ENCODE data around the gene ATF6. TPM values are rescaled to one million over a fixed set of nuclear protein-coding genes. Genes with fewer than 3 reads are reported as not detected.
A peak's percentile ranks its signal among the peaks of the same experiment; 100 is the strongest.

Gene ATF6
- total and polyA plus RNA-seq, 4 experiments from 2014 or later = 14.3 to 22.7 (median 22.3) TPM

DNA sequence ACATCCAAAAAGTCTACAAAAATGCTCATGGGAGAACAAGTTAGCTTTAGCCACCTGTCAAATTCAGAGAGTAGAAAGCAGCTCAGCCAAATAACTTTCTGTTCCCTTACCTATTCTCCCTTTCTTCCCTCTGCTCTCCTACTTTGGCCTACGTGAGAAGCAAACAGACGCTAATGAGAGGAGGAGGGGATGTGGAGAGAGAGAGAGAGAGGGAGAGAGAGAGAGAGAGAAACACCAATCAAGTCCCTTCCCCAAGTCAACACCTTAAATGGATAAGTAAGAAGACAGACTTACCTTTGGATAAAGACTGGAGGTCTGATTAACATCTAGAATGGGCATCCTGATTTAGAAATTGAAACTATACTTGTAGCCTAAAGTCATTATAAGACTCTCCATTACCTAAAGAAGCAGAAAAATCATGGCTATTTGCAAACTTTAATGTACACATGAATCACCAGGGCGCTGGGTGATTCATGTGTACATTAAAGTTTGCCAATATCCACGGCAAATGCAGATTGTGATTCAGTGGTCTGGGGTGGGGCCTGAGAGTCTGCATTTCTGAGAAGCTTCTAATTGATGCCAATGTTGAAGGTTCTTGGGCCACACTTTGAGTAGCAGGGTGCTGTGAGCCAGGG, 29.7 kb upstream of the ATF6 start:
- Mint-ChIP-seq H3K4me1 (peaks cover 3 to 31% (median 21%) of the 10 kb centered on the region in 4 donors), H3K4me3 (peak overlapping the region in 1 of 8 donors; percentile 59), H3K27ac (peak overlapping the region in 3 of 7 donors; percentile 14 to 59 (median 18)), H3K9me3 (no peaks in the 10 kb centered on the region), H3K36me3 (no peaks in the 10 kb centered on the region), H3K27me3 (peaks cover 0 to 1% of the 10 kb centered on the region in 2 donors)
- no peaks in the 10 kb centered on the region for H3K9me3 ChIP-seq (ENCODE audit: control insufficient read depth in 1 of 2, low read length in 2 of 2)
- peaks cover 22% of the 10 kb centered on the region for H3K4me1 ChIP-seq (ENCODE audit: insufficient read depth, low read length)
- CTCF ChIA-PET (ENCODE audit: partially characterized antibody) = interaction anchor here (1.0 to 8.0 kb wide), 4 partner anchors 8 to 249 kb away, joined by 3 to 103 read pairs (median 34); no protein-coding TSS in a partner anchor
- no peak overlapping the region for H3K27ac ChIP-seq (ENCODE audit: low read depth, low read length)
- H3K4me3 ChIP-seq (ENCODE audit: low read length in 2 of 2) = no peak overlapping the region
- DNase-seq = no peak
- intact Hi-C loops (cut with micrococcal nuclease) = no loop called here
- H3K36me3 ChIP-seq (ENCODE audit: insufficient read depth, low read length) = no peaks in the 10 kb centered on the region
- H3K27me3 ChIP-seq (ENCODE audit: insufficient read depth, low read length) = no peaks in the 10 kb centered on the region
- POLR2A ChIA-PET (ENCODE audit: partially characterized antibody) = interaction anchor here (0.9 to 8.1 kb wide), 2 partner anchors 9 to 13 kb away, joined by 3 to 104 read pairs; partner anchors contain the start of gene DUSP12

DNA sequence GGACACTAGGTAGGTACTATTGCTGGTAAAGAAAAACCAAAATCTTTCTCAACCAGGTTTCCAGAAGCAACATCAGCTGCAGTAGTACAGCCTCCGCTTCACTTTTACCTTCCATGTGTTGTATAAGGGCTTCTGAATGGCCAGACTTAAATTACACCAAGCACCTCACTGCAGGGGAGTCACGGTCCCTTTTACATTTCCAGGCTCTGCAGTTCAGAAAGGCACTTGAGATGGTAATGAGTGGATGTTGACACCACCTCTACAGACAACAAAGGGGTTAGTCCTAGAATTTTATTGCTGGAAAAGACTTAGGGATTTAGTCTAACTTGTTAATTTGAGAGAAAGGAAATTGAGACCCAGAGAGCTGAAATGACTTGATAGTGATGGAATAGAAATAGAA, 28.5 kb upstream of the ATF6 start:
- POLR2A ChIA-PET (ENCODE audit: partially characterized antibody) = interaction anchor here (2.4 to 8.1 kb wide), 2 partner anchors 10 to 12 kb away, joined by 19 to 104 read pairs; partner anchors contain the start of gene DUSP12
- peaks cover 22% of the 10 kb centered on the region for H3K4me1 ChIP-seq (ENCODE audit: insufficient read depth, low read length)
- H3K27ac Mint-ChIP-seq = no peak overlapping the region

DNA sequence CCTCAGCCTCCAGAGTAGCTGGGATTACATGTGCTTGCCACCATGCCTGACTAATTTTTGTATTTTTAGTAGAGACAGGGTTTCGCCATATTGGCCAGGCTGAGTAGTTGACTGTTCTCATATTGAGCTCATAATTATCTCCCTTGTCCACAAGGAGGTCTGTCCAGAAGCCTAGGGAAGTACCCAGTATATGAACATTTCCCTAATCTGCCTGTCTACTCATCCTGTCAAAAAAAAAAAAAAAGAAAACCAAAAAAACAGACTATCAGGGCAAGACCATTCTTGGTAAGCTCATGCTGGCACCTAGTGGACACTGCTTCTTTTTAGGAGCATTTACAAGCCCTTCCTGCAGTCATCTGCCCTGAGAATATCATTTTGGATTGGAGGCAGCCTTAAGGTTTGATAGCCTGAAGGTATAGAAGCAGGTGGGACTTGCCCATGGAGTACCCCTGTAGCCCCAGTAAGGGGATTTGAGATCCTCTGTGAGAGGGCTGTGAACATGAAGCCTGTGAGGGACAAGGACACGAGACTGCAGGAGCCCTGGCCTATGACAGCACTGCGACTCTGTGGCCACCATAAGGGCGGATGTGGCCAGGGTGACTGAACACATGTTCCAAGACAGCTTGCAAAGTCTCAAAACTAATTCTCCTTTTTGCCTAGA, 27.4 kb upstream of the ATF6 start:
- ChIA-PET CTCF (ENCODE audit: partially characterized antibody) (interaction anchor here (0.6 to 8.0 kb wide), 23 partner anchors 9 to 516 kb away, joined by 3 to 103 read pairs (median 4); partner anchors contain the start of genes DUSP12 and FCRLB), POLR2A (ENCODE audit: partially characterized antibody) (interaction anchor here (0.7 to 8.1 kb wide), 5 partner anchors 8 to 208 kb away, joined by 3 to 104 read pairs (median 4); partner anchors contain the start of gene DUSP12)
- Histone ChIP-seq H3K36me3 (ENCODE audit: insufficient read depth, low read length) (no peaks in the 10 kb centered on the region), H3K4me1 (ENCODE audit: insufficient read depth, low read length) (peaks cover 22% of the 10 kb centered on the region), H3K4me3 (ENCODE audit: low read length in 2 of 2) (no peak overlapping the region), H3K27ac (ENCODE audit: low read depth, low read length) (no peak overlapping the region), H3K27me3 (ENCODE audit: insufficient read depth, low read length) (no peaks in the 10 kb centered on the region), H3K9me3 (ENCODE audit: control insufficient read depth in 1 of 2, low read length in 2 of 2) (no peaks in the 10 kb centered on the region)
- no peaks in the 10 kb centered on the region for H3K27me3 Mint-ChIP-seq
- peak; percentile 49 to 66 (median 55) for DNase-seq
- no peaks in the 10 kb centered on the region for H3K9me3 Mint-ChIP-seq
- peaks cover 3 to 30% (median 22%) of the 10 kb centered on the region in 4 donors for H3K4me1 Mint-ChIP-seq
- intact Hi-C loops (cut with micrococcal nuclease) = no loop called here
- H3K36me3 Mint-ChIP-seq = no peaks in the 10 kb centered on the region
- peak overlapping the region; percentile 25 to 65 (median 37) for H3K27ac Mint-ChIP-seq
- peak overlapping the region in 4 of 8 donors; percentile 11 to 61 (median 36) for H3K4me3 Mint-ChIP-seq

More for the DNA sequence above, 28.5 kb upstream of the ATF6 start:
- no peaks in the 10 kb centered on the region for H3K27me3 ChIP-seq (ENCODE audit: insufficient read depth, low read length)
- Mint-ChIP-seq H3K27me3 (peaks cover 0 to under 1% of the 10 kb centered on the region in 2 donors), H3K36me3 (no peaks in the 10 kb centered on the region), H3K4me1 (peaks cover 3 to 30% (median 22%) of the 10 kb centered on the region in 4 donors), H3K4me3 (no peak overlapping the region), H3K9me3 (no peaks in the 10 kb centered on the region)
- no peak overlapping the region for H3K27ac ChIP-seq (ENCODE audit: low read depth, low read length)
- intact Hi-C loops (cut with micrococcal nuclease) = no loop called here
- no peak overlapping the region for H3K4me3 ChIP-seq (ENCODE audit: low read length in 2 of 2)
- no peak for DNase-seq
- H3K36me3 ChIP-seq (ENCODE audit: insufficient read depth, low read length) = no peaks in the 10 kb centered on the region
- CTCF ChIA-PET (ENCODE audit: partially characterized antibody) = interaction anchor here (0.7 to 8.0 kb wide), 16 partner anchors 10 to 515 kb away, joined by 3 to 103 read pairs (median 4); partner anchors contain the start of genes DUSP12 and FCRLB
- no peaks in the 10 kb centered on the region for H3K9me3 ChIP-seq (ENCODE audit: control insufficient read depth in 1 of 2, low read length in 2 of 2)

DNA sequence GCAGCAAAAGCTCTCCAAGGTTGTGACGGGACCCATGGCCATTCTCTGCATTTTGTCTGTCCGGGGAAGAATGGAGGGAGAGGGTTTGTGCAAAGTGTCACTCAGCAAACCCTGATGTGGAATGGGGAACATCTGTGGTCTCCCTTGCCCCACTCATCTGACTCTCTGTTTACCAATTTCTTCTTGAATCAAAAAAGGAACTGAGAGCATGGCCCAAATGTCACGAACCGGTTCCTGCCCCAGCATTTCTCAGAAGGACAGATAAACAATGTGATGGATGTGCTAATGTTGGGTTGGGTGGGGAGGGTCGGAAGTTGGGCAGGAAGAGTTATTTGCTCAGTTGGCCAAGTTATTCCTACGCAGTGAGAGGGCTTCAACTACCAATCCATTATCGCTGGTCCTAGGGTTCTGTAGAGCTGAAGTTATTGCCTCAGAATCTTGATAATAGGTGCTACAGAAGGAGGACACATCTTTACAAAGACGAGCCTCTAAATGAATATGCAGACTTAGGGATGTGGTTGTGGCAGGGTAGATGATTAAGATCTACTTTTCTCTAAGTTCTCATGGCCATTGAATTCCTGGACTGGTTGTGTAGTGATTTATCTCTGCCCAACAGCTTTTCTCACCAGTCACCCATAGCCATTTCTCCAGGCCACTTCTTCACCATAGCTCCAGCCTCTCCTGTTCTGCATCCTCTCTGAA, 26.1 kb upstream of the ATF6 start:
- H3K36me3 Mint-ChIP-seq = no peaks in the 10 kb centered on the region
- Histone ChIP-seq H3K27ac (ENCODE audit: low read depth, low read length) (no peak overlapping the region), H3K4me3 (ENCODE audit: low read length in 2 of 2) (no peak overlapping the region), H3K27me3 (ENCODE audit: insufficient read depth, low read length) (no peaks in the 10 kb centered on the region), H3K9me3 (ENCODE audit: control insufficient read depth in 1 of 2, low read length in 2 of 2) (no peaks in the 10 kb centered on the region), H3K4me1 (ENCODE audit: insufficient read depth, low read length) (peaks cover 22% of the 10 kb centered on the region), H3K36me3 (ENCODE audit: insufficient read depth, low read length) (no peaks in the 10 kb centered on the region)
- no peak for DNase-seq
- H3K27ac Mint-ChIP-seq = peak overlapping the region in 4 of 7 donors; percentile 1 to 39 (median 20)
- CTCF ChIA-PET (ENCODE audit: partially characterized antibody) = interaction anchor here (0.7 to 8.0 kb wide), 12 partner anchors 10 to 510 kb away, joined by 3 to 103 read pairs (median 12); partner anchors contain the start of gene DUSP12
- H3K4me1 Mint-ChIP-seq = peaks cover 6 to 34% (median 22%) of the 10 kb centered on the region in 4 donors
- no peaks in the 10 kb centered on the region for H3K9me3 Mint-ChIP-seq
- no peak overlapping the region for H3K4me3 Mint-ChIP-seq
- intact Hi-C loops (cut with micrococcal nuclease) = loop anchor here (10.0 kb wide), 1 partner anchor 515 kb away; the partner anchor contains the start of genes APOA2 and TOMM40L
- peaks cover 0 to 3% of the 10 kb centered on the region in 2 donors for H3K27me3 Mint-ChIP-seq
- POLR2A ChIA-PET (ENCODE audit: partially characterized antibody) = interaction anchor here (1.2 to 8.1 kb wide), 3 partner anchors 10 to 13 kb away, joined by 5 to 104 read pairs (median 19); partner anchors contain the start of gene DUSP12

DNA sequence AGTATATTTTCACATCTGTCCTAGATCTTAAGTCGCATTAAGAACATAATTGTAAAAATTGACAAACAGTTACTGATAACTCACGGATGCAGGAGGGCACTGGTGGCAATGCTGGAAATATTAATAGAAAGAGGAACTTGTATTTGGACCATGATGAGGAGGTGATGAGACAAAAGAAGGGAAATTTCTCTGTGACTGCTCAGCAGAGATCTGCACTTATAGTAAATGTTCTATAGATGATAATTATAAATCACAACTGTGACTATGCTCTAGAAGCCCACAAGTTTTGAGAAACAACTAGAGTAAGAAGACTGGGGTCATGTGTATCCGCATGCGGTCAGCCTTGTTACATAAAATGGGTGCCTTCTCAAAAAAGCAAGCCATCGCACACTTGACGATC, 25.2 kb upstream of the ATF6 start:
- H3K4me3 ChIP-seq (ENCODE audit: low read length in 2 of 2) = no peak overlapping the region
- no peak overlapping the region for H3K27ac ChIP-seq (ENCODE audit: low read depth, low read length)
- CTCF ChIA-PET (ENCODE audit: partially characterized antibody) = interaction anchor here (0.7 to 8.0 kb wide), 12 partner anchors 9 to 296 kb away, joined by 3 to 103 read pairs (median 8); partner anchors contain the start of gene DUSP12
- peak overlapping the region in 1 of 7 donors; percentile 43 for H3K27ac Mint-ChIP-seq
- no peaks in the 10 kb centered on the region for H3K36me3 Mint-ChIP-seq
- no peaks in the 10 kb centered on the region for H3K9me3 Mint-ChIP-seq
- H3K36me3 ChIP-seq (ENCODE audit: insufficient read depth, low read length) = no peaks in the 10 kb centered on the region
- DNase-seq = no peak
- no peaks in the 10 kb centered on the region for H3K9me3 ChIP-seq (ENCODE audit: control insufficient read depth in 1 of 2, low read length in 2 of 2)
- no peak overlapping the region for H3K4me3 Mint-ChIP-seq
- intact Hi-C loops (cut with micrococcal nuclease) = loop anchor here (1.0 to 10.0 kb wide), 4 partner anchors 15 to 516 kb away; partner anchors contain the start of genes APOA2 and TOMM40L
- no peaks in the 10 kb centered on the region for H3K27me3 ChIP-seq (ENCODE audit: insufficient read depth, low read length)
- POLR2A ChIA-PET (ENCODE audit: partially characterized antibody) = interaction anchor here (0.5 to 8.1 kb wide), 5 partner anchors 9 to 201 kb away, joined by 3 to 104 read pairs (median 3); partner anchors contain the start of gene DUSP12
- peaks cover 6 to 34% (median 22%) of the 10 kb centered on the region in 4 donors for H3K4me1 Mint-ChIP-seq
- H3K4me1 ChIP-seq (ENCODE audit: insufficient read depth, low read length) = peaks cover 22% of the 10 kb centered on the region
- H3K27me3 Mint-ChIP-seq = peaks cover 0 to 7% of the 10 kb centered on the region in 2 donors

DNA sequence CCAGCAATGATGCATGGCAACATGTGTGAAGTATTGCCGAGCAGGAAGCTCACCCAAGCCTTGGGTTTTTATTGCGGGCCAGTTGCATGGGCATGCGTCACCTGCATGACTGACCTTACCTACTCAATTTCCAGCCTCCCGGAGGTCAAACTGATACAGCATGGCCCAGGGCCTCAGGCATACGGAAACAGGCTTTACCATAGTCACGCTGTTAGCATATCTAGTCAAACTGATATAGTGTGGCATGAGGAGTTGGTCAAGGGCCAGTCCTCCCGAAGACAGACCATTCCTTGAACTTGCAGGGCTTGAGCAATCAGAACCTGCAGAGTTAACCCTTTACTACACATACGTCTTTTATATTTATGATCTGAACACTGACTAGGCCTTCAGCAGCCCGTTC, 22.9 kb upstream of the ATF6 start:
- no peaks in the 10 kb centered on the region for H3K36me3 Mint-ChIP-seq
- CTCF ChIA-PET (ENCODE audit: partially characterized antibody) = interaction anchor here (1.1 to 8.0 kb wide), 4 partner anchors 10 to 259 kb away, joined by 4 to 103 read pairs (median 22); no protein-coding TSS in a partner anchor
- Histone ChIP-seq H3K4me1 (ENCODE audit: insufficient read depth, low read length) (peaks cover 22% of the 10 kb centered on the region), H3K36me3 (ENCODE audit: insufficient read depth, low read length) (no peaks in the 10 kb centered on the region), H3K27me3 (ENCODE audit: insufficient read depth, low read length) (no peaks in the 10 kb centered on the region), H3K27ac (ENCODE audit: low read depth, low read length) (no peak overlapping the region), H3K9me3 (ENCODE audit: control insufficient read depth in 1 of 2, low read length in 2 of 2) (no peaks in the 10 kb centered on the region), H3K4me3 (ENCODE audit: low read length in 2 of 2) (no peak overlapping the region)
- POLR2A ChIA-PET (ENCODE audit: partially characterized antibody) = no interaction called here
- H3K4me3 Mint-ChIP-seq = no peak overlapping the region
- no peak overlapping the region for H3K27ac Mint-ChIP-seq
- peaks cover 6 to 34% (median 23%) of the 10 kb centered on the region in 4 donors for H3K4me1 Mint-ChIP-seq
- intact Hi-C loops (cut with micrococcal nuclease) = loop anchor here (10.0 kb wide), 1 partner anchor 518 kb away; the partner anchor contains the start of genes APOA2 and TOMM40L
- no peaks in the 10 kb centered on the region for H3K9me3 Mint-ChIP-seq
- peaks cover 1 to 7% of the 10 kb centered on the region in 2 donors for H3K27me3 Mint-ChIP-seq
- no peak for DNase-seq

All from CD4-positive, alpha-beta memory T cell (primary cell).